ENCODE measurements around the gene DDX27.

Gene DDX27

GRCh38 chr20:49278818-49279676 is 59.8 kb downstream of the DDX27 start:
- peak; percentile 6 to 33 for DNase-seq

DNA sequence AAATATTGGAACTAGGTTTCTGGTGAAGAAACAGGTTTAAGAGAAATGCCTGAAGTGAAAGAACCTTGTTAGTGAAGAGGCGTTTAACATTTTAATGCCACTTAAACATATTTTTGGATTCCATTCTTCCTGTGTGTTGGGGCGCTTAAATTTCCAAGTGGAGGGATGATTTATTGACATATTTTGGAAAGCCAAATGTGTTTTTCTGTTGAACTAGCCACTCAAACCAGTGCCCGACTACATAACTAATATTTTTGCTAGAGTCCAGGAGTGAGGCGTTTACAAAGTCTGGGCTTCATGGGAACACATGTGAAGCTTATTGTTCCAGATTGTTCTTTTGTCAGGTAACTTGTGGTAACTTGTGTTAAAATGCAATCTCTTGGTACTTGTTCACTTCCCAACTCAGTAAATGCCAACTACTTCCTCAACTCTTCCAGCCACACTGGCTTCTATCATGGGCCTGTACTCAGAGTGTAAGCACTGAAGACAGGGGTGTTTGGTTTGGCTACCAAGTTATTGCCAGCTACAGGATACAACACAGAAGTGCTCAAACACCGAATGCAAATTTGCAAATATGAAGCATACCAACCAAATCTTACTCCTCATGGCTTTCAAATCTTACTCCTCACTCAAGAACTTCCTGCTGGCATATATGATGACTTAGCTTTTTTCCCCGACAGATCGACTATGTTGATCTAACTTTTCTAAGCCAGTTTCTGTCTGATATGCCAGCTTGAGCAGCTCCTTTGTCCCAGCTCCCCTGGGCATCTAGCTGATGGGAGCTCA is 60.7 kb downstream of the DDX27 start:
- no peak for DNase-seq

DNA sequence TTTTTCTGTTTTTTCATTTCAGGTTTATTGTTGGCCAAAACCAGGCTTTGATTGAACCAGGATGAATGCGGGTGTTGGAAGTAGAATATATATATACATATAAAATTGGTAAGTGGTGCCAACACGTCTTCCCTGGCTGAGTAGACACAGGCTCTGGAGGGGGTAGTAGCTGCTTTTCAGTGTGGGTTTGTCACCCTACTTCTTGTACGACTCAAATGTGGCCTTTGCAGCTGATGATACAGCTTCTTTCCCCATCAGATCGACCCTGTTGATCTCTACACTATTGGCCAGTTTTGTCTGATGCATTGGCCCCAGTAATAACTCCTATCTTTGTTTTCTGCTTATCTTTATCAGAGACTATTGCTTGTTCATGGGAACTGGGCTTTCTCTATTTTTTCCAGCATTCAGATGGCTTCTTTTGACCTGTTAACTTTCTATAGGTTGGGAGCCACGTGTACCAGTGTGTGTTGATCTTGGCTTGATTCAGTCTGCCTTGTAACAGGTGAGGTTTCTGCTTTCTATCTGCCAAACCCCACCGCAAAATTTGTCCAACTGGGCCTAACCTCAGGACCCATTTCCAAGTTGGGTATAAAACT is 61.3 kb downstream of the DDX27 start:
- no peak for DNase-seq

DNA sequence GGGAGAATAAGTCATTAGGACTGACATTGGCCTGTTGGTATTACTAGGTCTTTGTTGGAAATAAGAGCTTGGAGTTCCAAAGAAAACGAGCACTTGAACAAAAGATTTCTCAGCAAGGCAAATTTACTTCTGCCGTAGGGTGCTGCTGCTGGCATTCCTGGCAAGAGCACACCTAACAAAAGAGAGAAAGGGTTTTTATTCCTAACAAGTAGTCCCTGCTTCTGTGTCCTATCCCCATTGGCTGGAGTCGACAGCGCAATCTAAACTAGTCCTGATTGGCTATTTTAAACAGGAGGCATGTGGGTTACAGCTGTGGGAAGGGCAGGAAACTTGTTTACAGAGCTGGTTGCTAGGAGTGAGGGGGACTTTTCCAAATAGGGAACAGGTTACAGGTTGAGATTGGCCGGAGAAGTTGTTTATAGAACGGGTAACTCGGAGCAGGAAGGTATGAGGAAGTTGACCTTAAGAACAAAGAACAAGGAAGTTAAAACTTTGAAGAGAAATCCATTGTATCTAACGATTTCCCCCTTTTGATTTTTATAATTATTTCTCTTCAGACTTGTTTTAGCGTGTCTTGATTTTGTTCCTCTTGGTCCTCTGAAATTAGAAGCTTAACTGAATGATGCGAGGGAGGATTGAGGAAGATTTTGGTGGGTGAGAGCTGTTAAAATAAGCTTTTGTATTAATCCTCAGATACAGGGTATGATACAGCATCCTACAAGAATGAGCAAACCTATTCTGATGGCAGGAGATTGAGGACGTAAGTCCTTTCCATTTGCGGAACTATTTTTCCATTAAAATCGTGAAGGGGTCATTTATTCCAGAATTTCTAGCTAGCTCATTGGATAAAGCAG is 62.1 kb downstream of the DDX27 start:
- DNase-seq: no peak

GRCh38 chr20:49281913-49282467 is 62.8 kb downstream of the DDX27 start:
- DNase-seq: no peak

DNA sequence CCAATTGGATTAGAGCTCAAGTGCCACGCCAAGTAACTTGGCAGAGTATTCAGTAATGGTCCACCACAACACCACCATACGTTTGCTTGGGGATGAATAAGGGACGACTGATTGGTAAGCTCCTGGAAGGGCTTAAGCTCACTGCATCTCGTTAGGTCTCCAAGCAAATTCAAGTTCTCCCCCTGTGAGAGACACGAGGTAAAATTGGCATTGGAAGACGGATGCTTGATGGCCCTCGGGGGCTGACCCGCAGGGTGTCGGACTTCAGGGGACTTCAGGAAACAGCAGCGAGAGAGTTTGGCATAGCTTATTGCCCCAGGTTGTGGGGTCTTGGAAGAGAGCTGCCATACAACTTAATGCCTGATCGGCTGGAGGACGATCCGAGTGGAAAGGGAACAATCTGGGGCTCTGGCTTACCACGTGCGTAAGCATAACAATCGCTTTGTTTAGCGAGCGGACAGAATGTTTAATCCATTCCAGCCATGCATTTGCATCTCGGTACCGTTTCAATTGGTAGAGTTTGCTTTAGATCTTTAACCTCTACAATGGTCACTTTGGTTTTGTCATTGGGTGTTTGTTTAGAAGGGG is 63.5 kb downstream of the DDX27 start:
- no peak for DNase-seq

DNA sequence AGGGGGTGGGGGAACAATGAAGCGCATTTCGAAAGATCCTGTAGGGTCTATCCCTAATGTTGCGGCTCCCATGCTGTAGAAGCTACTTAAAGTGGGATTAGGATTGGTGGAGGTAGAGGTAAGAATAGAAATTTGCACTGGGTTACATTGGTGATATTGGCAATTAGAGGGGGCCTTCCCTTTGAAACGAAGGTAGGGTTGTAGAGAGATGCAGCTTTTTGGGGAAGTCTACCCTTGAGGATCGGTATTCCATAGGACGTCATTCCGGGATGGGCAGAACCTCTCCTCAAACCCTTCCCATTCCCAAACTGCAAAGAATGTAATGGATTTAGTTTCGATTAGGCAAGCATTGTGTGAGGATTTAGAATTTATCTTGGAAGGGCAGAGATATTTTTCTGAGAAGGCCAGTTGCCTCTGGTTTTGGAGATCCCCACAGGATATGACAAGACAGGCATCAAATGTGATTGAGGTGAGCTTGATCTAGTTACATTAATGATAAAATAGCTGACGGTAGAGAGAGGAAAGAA is 64.0 kb downstream of the DDX27 start:
- no peak for DNase-seq

DNA sequence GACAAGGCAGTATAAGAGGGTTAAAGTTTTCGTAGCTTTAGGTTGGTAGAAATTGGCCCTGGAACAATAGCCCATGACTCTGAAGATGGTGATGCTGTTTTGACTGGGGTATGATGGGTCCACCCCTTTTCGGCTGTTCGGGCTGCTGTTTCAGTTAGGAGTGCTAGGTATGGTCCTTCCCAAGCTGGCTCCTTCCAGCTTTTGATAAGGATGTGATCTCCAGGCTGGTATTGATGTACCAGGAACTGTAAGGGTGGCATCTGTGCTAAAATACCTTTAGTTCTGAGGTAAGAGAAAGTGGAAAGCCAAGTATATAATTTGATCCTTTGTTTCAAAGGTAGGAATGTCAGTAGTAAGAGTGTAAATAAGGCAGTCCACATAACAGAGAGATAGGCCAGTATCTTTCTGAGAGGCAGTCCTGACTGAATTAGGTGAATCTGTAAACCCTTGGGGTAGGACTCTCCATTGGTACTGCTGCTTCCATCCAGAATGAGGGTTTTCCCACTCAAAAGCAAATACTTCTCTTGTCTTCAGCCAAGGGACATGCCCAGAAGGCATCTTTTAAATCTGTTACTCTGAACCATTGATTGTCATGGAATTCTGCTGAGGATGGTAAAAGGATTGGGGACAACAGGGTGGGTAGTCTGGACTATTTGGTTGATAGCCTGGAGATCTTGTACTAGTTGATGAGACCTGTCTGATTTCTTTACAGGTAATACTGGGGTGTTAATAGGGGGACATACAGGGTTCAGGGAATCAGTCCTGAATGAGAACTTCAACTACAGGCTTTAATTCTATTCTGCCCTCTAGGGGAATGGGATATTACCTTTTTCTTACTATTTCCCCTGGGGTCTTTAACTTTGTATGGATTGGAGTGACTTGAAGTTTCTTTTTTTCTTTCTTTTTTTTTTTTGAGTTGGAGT is 64.7 kb downstream of the DDX27 start:
- no peak for DNase-seq

GRCh38 chr20:49284818-49285217 is 65.6 kb downstream of the DDX27 start:
- no peak for DNase-seq

DNA sequence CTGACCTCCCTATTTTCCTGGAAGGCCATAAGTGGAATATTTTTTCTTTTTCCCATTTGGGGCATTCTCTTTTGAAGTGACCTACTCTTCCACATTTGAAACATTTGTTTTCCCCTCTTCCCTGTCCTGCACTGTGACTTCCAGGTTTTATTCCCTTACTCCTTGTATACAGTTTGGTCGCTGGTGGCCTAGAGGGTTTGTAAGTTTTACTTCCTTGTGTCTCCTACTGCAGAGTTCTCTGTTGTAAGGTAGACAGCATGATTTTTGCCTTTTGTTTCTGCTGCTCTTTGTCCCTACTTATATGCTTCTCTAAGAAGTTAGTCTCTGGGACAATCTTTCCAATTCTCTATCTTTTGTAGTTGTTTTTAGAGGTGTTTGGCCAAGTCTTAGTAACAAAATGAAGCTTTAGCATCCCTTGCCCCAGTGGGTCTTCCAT is 66.0 kb downstream of the DDX27 start:
- DNase-seq: no peak

DNA sequence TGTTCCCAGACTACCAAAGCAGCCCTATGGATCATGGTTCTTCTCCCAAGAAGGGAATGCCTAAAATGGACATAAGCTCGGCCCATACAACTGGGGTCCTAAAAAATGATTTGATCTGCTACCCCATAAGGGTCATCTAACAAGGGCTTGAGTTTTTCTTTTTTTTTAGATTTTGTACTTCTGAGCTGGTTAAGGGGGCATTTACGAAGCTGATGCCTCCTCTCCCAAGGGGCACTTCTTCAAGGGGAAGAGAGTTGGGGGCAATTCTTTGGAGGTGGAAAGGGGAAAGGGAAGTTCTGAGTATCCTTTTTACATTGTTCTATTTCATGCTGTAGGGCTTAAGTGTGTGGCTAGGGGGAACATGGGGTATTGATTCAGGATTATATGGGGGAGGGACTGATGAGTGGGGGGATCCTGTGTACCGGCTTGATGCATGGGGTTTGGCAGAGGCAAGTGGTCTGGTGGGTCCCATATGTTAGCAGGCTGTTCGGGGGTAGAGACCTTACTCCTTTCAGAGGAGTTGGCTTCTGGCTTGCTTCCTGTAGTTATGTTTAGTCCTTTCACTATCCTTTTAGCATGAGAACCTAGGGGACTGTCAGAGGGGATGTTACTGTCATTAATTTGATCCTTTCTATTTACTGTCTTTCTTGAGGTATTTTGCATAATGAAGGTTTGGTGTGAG is 66.7 kb downstream of the DDX27 start:
- DNase-seq: no peak

DNA sequence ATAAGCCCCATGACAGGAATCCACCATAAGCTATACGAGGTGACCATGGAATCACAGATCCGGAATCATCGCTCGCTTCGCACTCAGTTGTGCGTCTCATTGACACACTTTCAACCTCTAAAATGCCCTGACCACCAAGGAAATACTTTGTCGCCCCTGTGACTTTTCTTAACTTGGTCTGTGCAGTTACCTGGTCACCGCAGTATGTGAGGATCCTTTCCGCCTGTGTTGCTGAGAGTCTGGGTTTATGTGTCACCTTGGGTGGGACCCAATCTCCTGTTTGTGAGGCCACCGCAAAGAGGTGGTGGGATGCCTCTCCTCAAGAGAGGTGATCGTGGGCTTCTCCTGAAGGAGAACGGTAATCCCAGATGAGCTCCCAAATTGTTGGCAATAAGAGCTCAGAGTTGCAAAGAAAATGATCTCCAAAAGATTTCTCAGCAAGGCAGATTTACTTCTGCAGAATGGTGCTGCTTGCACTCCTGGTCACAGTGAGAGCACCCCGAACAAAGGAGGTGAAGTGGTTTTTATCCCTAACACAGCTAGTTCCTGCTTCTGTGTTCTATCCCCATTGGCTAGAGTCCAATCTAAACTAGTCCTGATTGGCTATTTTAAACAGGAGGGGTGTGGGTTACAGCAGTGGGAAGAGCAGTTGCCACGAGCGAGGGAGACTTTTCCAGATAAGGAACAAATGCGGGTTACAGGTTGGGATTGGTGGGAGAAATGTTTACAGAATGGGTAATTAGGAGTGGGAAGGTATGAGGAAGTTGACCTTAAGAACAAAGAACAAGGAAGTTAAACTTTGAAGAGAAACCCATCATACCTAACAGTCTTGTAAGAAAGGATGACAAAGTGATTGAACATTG is 67.7 kb downstream of the DDX27 start:
- DNase-seq: no peak

DNA sequence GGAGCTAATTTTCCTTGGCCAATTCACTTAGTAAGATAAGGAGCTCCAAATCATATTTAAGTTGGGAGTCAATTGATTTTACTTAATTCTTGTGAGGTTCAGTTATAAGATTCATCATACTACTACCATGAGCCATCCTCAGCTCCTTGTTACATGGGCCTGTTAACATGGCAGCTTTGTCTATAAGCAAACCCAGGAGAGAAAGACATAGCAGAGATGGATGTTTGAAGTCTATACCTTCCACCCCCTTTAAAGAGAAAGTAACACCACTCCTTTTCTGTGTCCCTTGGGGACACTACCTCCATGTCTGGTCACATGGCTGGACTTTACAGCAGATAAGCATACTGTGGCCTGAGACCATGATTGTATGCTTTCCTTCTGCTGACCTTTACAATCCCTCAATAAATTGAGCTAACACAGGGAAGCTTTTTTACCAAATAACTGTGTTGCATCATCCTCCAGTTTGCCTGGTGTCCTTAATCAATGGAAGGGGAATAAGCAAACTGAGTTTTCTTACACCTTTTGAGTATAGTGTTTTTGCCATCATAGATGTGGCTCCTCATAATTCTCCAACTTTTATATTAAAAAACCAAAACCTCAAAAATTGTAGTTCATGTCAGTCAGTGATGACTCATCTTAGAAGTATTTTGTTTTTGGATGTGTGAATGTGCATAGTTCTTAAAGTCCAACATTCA is 68.5 kb downstream of the DDX27 start:
- no peak for DNase-seq

DNA sequence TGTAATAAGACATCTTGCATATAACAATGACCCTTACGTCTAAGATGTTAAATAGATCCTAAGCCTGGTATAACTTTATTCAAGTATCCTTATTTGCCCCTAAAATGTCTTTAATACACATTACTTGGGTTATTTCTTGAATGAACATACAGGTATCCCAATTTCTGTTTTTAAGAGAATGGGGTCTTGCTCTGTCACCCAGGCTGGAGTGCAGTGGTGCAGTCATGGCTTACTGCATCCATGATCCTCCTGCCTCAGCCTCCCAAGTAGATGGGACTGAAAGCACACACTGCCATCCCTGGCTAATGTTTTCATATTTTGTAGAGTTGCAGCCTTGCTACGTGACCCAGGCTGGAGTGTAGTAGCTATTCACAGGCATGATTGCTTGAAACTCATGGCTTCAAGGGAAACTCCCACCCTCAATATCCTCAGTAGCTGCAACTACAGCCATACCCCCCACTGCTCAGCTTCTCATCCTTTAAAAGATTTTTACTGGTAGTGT is 69.1 kb downstream of the DDX27 start:
- DNase-seq: no peak

GRCh38 chr20:49288784-49289696 is 69.8 kb downstream of the DDX27 start:
- no peak for DNase-seq

GRCh38 chr20:49290608-49291191 is 71.5 kb downstream of the DDX27 start:
- no peak for DNase-seq

GRCh38 chr20:49291200-49291599 is 72.0 kb downstream of the DDX27 start:
- no peak for DNase-seq
